IPS-18a (cell line): ENCODE data around the gene KCTD21.
A peak's percentile ranks its signal among the peaks of the same experiment; 100 is the strongest.

ENCODE experiments used
- H3K27ac ChIP-seq: one replicate; pipeline ENCODE4 v1.5.1; 2013; ENCODE audit warnings: low read length
- H3K27me3 ChIP-seq: one replicate; pipeline ENCODE4 v1.6.1; 2013; ENCODE audit warnings: mild to moderate bottlenecking, low read length; ENCODE audit not compliant: control insufficient read depth, insufficient read depth
- H3K36me3 ChIP-seq: one replicate; pipeline ENCODE4 v1.6.1; 2013; ENCODE audit warnings: low read depth, low read length; ENCODE audit not compliant: control insufficient read depth
- H3K4me1 ChIP-seq: one replicate; pipeline ENCODE4 v1.6.1; 2013; ENCODE audit warnings: low read depth, low read length; ENCODE audit not compliant: control insufficient read depth
- H3K4me3 ChIP-seq: one replicate; pipeline ENCODE4 v1.5.1; 2013; ENCODE audit warnings: low read length
- H3K9ac ChIP-seq: one replicate; pipeline ENCODE4 v1.6.1; 2013; ENCODE audit warnings: mild to moderate bottlenecking, low read length, moderate library complexity
- H3K9me3 ChIP-seq: one replicate; pipeline ENCODE4 v1.6.1; 2013; ENCODE audit warnings: low read depth, low read length; ENCODE audit not compliant: control insufficient read depth

The KCTD21 gene

GRCh38 chr11:78145511-78146025 is 42.9 kb downstream of the KCTD21 start:
- H3K4me1 ChIP-seq: peaks cover 6% of the 10 kb centered on the region
- no peaks in the 10 kb centered on the region for H3K9me3 ChIP-seq
- no peaks in the 10 kb centered on the region for H3K36me3 ChIP-seq
- H3K4me3 ChIP-seq: no peak overlapping the region
- no peaks in the 10 kb centered on the region for H3K27me3 ChIP-seq
- no peak overlapping the region for H3K27ac ChIP-seq
- no peak overlapping the region for H3K9ac ChIP-seq

- Histone ChIP-seq H3K27me3 (no peaks in the 10 kb centered on the region), H3K4me1 (peaks cover 3% of the 10 kb centered on the region), H3K27ac (no peak overlapping the region), H3K9ac (peak overlapping the region; percentile 97), H3K4me3 (peak overlapping the region; percentile 94), H3K36me3 (peaks cover 13% of the 10 kb centered on the region), H3K9me3 (no peaks in the 10 kb centered on the region)
Observed at GRCh38 chr11:78140392-78141077, 47.9 kb downstream of the KCTD21 start.

GRCh38 chr11:78139422-78140391 is 48.7 kb downstream of the KCTD21 start, which contains the start of gene ALG8:
TSS of gene ALG8 (minus strand) at chr11:78139626. CDS start at chr11:78139588, 38 bp downstream.
- H3K9me3 ChIP-seq: no peaks in the 10 kb centered on the region
- peak within 1 kb of the TSS; percentile 97 for H3K9ac ChIP-seq
- no peaks in the 10 kb centered on the region for H3K27me3 ChIP-seq
- H3K36me3 ChIP-seq: peaks cover 13% of the 10 kb centered on the region
- H3K27ac ChIP-seq: peak within 1 kb of the TSS; percentile 83
- peak within 1 kb of the TSS; percentile 94 for H3K4me3 ChIP-seq
- H3K4me1 ChIP-seq: peaks cover 3% of the 10 kb centered on the region

- Histone ChIP-seq H3K27ac (peak overlapping the region; percentile 83), H3K4me1 (peaks cover 3% of the 10 kb centered on the region), H3K36me3 (peaks cover 13% of the 10 kb centered on the region), H3K9me3 (no peaks in the 10 kb centered on the region), H3K4me3 (peak overlapping the region; percentile 94), H3K9ac (peak overlapping the region; percentile 97), H3K27me3 (no peaks in the 10 kb centered on the region)
Observed at GRCh38 chr11:78138694-78139421, 49.6 kb downstream of the KCTD21 start.

- Histone ChIP-seq H3K27ac (no peak overlapping the region), H3K4me1 (peaks cover 3% of the 10 kb centered on the region), H3K4me3 (peak overlapping the region; percentile 94), H3K9me3 (no peaks in the 10 kb centered on the region), H3K36me3 (peaks cover 13% of the 10 kb centered on the region), H3K9ac (no peak overlapping the region), H3K27me3 (no peaks in the 10 kb centered on the region)
Observed at GRCh38 chr11:78138291-78138690, 50.1 kb downstream of the KCTD21 start.

GRCh38 chr11:78132475-78132874 is 56.0 kb downstream of the KCTD21 start:
- Histone ChIP-seq H3K4me3 (no peak overlapping the region), H3K4me1 (no peaks in the 10 kb centered on the region), H3K27ac (no peak overlapping the region), H3K27me3 (no peaks in the 10 kb centered on the region), H3K9ac (no peak overlapping the region), H3K9me3 (no peaks in the 10 kb centered on the region), H3K36me3 (peaks cover 9% of the 10 kb centered on the region)

- no peak overlapping the region for H3K4me3 ChIP-seq
- H3K27ac ChIP-seq: no peak overlapping the region
- no peaks in the 10 kb centered on the region for H3K9me3 ChIP-seq
- H3K9ac ChIP-seq: no peak overlapping the region
- H3K27me3 ChIP-seq: no peaks in the 10 kb centered on the region
- peaks cover 4% of the 10 kb centered on the region for H3K36me3 ChIP-seq
- no peaks in the 10 kb centered on the region for H3K4me1 ChIP-seq
Observed at GRCh38 chr11:78131956-78132355, 56.5 kb downstream of the KCTD21 start.

GRCh38 chr11:78127403-78127802 is 61.0 kb downstream of the KCTD21 start:
- H3K9ac ChIP-seq: no peak overlapping the region
- no peaks in the 10 kb centered on the region for H3K9me3 ChIP-seq
- peaks cover 10% of the 10 kb centered on the region for H3K36me3 ChIP-seq
- H3K27me3 ChIP-seq: no peaks in the 10 kb centered on the region
- H3K27ac ChIP-seq: no peak overlapping the region
- no peak overlapping the region for H3K4me3 ChIP-seq
- no peaks in the 10 kb centered on the region for H3K4me1 ChIP-seq
